ENCODE data around the gene TRABD.

DNA sequence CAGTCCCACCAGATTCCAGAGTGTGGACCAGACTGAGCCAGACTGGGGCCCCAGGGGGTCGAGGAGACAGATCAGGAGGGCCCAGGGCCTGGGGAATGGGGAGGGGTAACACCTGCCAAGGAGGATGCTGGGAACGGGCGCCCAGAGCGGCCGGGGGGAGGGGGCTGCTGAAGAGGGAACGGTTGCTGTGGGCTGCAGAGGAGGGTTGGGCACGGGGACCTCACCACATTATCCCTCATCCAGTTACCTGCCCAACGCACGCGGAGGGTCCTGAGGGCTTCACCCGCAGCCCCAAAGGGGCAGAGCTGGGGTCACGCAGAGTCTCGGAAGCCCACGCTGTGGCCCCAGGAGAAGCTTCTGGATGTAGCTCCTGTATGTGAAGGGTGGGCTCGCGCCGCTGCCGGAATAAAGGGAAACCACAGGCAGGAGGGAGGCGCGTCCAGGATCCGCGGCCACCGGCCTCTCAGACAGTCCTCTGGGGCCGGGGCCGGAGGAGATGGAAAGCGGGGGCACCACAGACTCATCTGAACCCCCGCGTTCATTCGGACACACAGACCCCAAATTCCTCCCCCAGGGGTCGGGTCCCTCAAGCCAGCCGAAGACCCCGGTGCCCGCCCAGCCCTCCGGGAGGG is 14.2 kb downstream of the TRABD start:
- no peak for TF ChIP-seq NRF1 (IDR thresholded peaks at IDR 0.05; ENCODE audit: low read depth, low read length)
- TF ChIP-seq POLR2AphosphoS5 (IDR thresholded peaks at IDR 0.05; ENCODE audit: low read depth, low read length): no peak
- TF ChIP-seq, protein P1, sequence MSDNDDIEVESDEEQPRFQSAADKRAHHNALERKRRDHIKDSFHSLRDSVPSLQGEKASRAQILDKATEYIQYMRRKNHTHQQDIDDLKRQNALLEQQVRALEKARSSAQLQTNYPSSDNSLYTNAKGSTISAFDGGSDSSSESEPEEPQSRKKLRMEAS (IDR thresholded peaks at IDR 0.05; ENCODE audit: low read depth): peak; percentile 10; the same call in 1 of the 2 replicates
- no peak for TF ChIP-seq CTCF (IDR thresholded peaks at IDR 0.05)
- no peak for TF ChIP-seq USF2 (IDR thresholded peaks at IDR 0.05; ENCODE audit: borderline replicate concordance, low read depth, low read length)
- TF ChIP-seq, protein P2, sequence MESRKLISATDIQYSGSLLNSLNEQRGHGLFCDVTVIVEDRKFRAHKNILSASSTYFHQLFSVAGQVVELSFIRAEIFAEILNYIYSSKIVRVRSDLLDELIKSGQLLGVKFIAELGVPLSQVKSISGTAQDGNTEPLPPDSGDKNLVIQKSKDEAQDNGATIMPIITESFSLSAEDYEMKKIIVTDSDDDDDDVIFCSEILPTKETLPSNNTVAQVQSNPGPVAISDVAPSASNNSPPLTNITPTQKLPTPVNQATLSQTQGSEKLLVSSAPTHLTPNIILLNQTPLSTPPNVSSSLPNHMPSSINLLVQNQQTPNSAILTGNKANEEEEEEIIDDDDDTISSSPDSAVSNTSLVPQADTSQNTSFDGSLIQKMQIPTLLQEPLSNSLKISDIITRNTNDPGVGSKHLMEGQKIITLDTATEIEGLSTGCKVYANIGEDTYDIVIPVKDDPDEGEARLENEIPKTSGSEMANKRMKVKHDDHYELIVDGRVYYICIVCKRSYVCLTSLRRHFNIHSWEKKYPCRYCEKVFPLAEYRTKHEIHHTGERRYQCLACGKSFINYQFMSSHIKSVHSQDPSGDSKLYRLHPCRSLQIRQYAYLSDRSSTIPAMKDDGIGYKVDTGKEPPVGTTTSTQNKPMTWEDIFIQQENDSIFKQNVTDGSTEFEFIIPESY (IDR thresholded peaks at IDR 0.05; ENCODE audit: borderline replicate concordance, low read depth): no peak

All from SK-N-SH (cell line).